ENCODE results near the gene ZRSR2. TPM values are rescaled to one million over a fixed set of nuclear protein-coding genes. Genes with fewer than 3 reads are reported as not detected.

The ZRSR2 gene
- total RNA-seq, 1 experiment from 2014 or later = 4.6 TPM

GRCh38 chrX:15769300-15769954 is 20.9 kb upstream of the ZRSR2 start (continued):
- no peak for TF ChIP-seq YY1 (IDR thresholded peaks at IDR 0.05; ENCODE audit: extremely low read depth, insufficient replicate concordance, low read depth, low read length)
- no peak for TF ChIP-seq RAD21 (IDR thresholded peaks at IDR 0.05; ENCODE audit: low read depth)
- no peak for TF ChIP-seq EZH2 (IDR thresholded peaks at IDR 0.05)
- no peak for TF ChIP-seq ZNF274 (IDR thresholded peaks at IDR 0.05; ENCODE audit: low read depth, low read length)
- TF ChIP-seq TCF7L2 (IDR thresholded peaks at IDR 0.05; ENCODE audit: borderline replicate concordance, extremely low read depth, insufficient read depth, insufficient read length) = no peak
- no peak for TF ChIP-seq CEBPB (IDR thresholded peaks at IDR 0.05; ENCODE audit: low read depth)
- TF ChIP-seq CBX3 (IDR thresholded peaks at IDR 0.05; ENCODE audit: low read depth) = no peak
- TF ChIP-seq JUND (IDR thresholded peaks at IDR 0.05) = no peak
- TF ChIP-seq EZH2phosphoT487 (IDR thresholded peaks at IDR 0.05; ENCODE audit: borderline replicate concordance) = no peak
- no peak for TF ChIP-seq EGR1 (IDR thresholded peaks at IDR 0.05; ENCODE audit: low read depth)

GRCh38 chrX:15781961-15782699 is 8.2 kb upstream of the ZRSR2 start:
- H3K79me2 ChIP-seq (ENCODE audit: insufficient read depth, low read length) = no peaks in the 10 kb centered on the region
- H2AFZ ChIP-seq (ENCODE audit: low read depth, low read length, poor library complexity, severe bottlenecking) = no peak overlapping the region
- BruUV-seq (replicated peaks) = no TSS peak
- intact Hi-C loops (cut with micrococcal nuclease) = no loop called here
- H3K9ac ChIP-seq (ENCODE audit: low read length) = no peak overlapping the region
- H3K4me1 ChIP-seq (ENCODE audit: control insufficient read depth in 1 of 2, insufficient read depth in 2 of 2, low read length in 2 of 2) = no peaks in the 10 kb centered on the region
- no peaks in the 10 kb centered on the region for H3K27me3 ChIP-seq (ENCODE audit: insufficient read depth, low read length)
- H3K4me3 ChIP-seq (replicated peaks in 1 of 2; ENCODE audit: low read depth in 1 of 2, low read length in 2 of 2) = no peak overlapping the region
- no peak overlapping the region for H3K4me2 ChIP-seq (ENCODE audit: low read length)
- ChIA-PET POLR2A (no interaction called here), RAD21 (ENCODE audit: low non-redundant PET in 1 of 2, low total read pairs in 2 of 2, uncharacterized antibody in 2 of 2, unreplicated experiment in 2 of 2) (no interaction called here), CTCF (no interaction called here)
- H3K9me3 ChIP-seq (ENCODE audit: control insufficient read depth in 1 of 2, insufficient read depth in 1 of 2, low read depth in 1 of 2, low read length in 2 of 2) = no peaks in the 10 kb centered on the region
- no peaks in the 10 kb centered on the region for H3K9me2 ChIP-seq (ENCODE audit: insufficient read depth)
- H3K36me3 ChIP-seq (ENCODE audit: control insufficient read depth in 1 of 2, insufficient read depth in 2 of 2, low read length in 2 of 2) = no peaks in the 10 kb centered on the region
- no peak overlapping the region for H3K27ac ChIP-seq (ENCODE audit: low read depth, low read length)
- ATAC-seq (no peak), DNase-seq (ENCODE audit: low read depth, low spot score) (no peak)
- no peak for TF ChIP-seq RAD21 (IDR thresholded peaks at IDR 0.05; ENCODE audit: low read depth)
- no peak for TF ChIP-seq SIN3A (IDR thresholded peaks at IDR 0.05; ENCODE audit: low read depth)
- no peaks in the 10 kb centered on the region for H4K20me1 ChIP-seq (ENCODE audit: insufficient read depth)

All from HCT116 (cell line).